Urinary bladder (tissue), 4 donors: ENCODE results near the gene ZNF579. TPM values are rescaled to one million over a fixed set of nuclear protein-coding genes. Genes with fewer than 3 reads are reported as not detected.
"Not testable (repeated sequence)": the region's sequence is repeated elsewhere in the genome, so short reads cannot be mapped to it uniquely, and the experiment has no call there.

Source experiments
- DNase-seq: peaks from one replicate; pipeline ENCODE4 v3.0.0-alpha.2; 2015; ENCODE audit errors: extremely low spot score
- H3K27ac ChIP-seq: one replicate; pipeline ENCODE4 v1.5.1; 2013; ENCODE audit warnings: low read depth, mild to moderate bottlenecking, moderate library complexity
- H3K36me3 ChIP-seq: one replicate; pipeline ENCODE4 v1.6.1; 2013; ENCODE audit warnings: mild to moderate bottlenecking, moderate library complexity; ENCODE audit not compliant: insufficient read depth
- H3K4me1 ChIP-seq: one replicate; pipeline ENCODE4 v1.6.1; 2013; ENCODE audit warnings: mild to moderate bottlenecking, moderate library complexity; ENCODE audit not compliant: insufficient read depth
- H3K4me3 ChIP-seq: one replicate; pipeline ENCODE4 v1.5.1; 2013; ENCODE audit warnings: low read depth, low read length
- WGBS: extraction: QIAGEN DNeasy Blood & Tissue Kit; methylation state at CpG from one replicate; pipeline ENCODE4 v1.1.7; 2013; 5-methylcytosine and 5-hydroxymethylcytosine counted together
- polyA plus RNA-seq: library from polyadenylated mRNA; stranded (reverse); fragments of 200-250 nt; gene quantifications from one replicate; pipeline ENCODE4 v1.2.3, GENCODE V29; 2013
- total RNA-seq: library from RNA; depleted of rRNA; stranded (reverse); fragments of >200 nt; gene quantifications from one replicate; pipeline ENCODE4 v1.2.3, GENCODE V29; 2014
- donor health status: healthy with polysubstance abuse.
- donor health status: healthy.

Gene ZNF579
- total and polyA plus RNA-seq, 2 donors = 1.6 to 10.8 TPM

GRCh38 chr19:55541091-55541490 is 39.6 kb downstream of the ZNF579 start:
- Histone ChIP-seq H3K4me1 (no peaks in the 10 kb centered on the region), H3K27ac (no peak overlapping the region), H3K4me3 (no peak overlapping the region), H3K36me3 (no peaks in the 10 kb centered on the region)
- whole genome bisulfite sequencing = 80% methylated on average over 19 of the region's 19 CpGs
- DNase-seq = no peak

GRCh38 chr19:55540619-55541018 is 40.0 kb downstream of the ZNF579 start:
- Histone ChIP-seq H3K4me3 (no peak overlapping the region), H3K4me1 (no peaks in the 10 kb centered on the region), H3K27ac (no peak overlapping the region), H3K36me3 (no peaks in the 10 kb centered on the region)
- no peak for DNase-seq
- WGBS = 58% methylated on average over 10 of the region's 10 CpGs

- no peak overlapping the region for H3K27ac ChIP-seq
- H3K4me3 ChIP-seq = no peak overlapping the region
- no peak for DNase-seq
- WGBS = 79% methylated on average over 33 of the region's 33 CpGs
- H3K36me3 ChIP-seq = no peaks in the 10 kb centered on the region
- no peaks in the 10 kb centered on the region for H3K4me1 ChIP-seq
Measured at GRCh38 chr19:55539090-55539984, 41.3 kb downstream of the ZNF579 start.

GRCh38 chr19:55538132-55538531 is 42.5 kb downstream of the ZNF579 start:
- H3K36me3 ChIP-seq = no peaks in the 10 kb centered on the region
- no peak overlapping the region for H3K4me3 ChIP-seq
- H3K4me1 ChIP-seq = no peaks in the 10 kb centered on the region
- WGBS = 83% methylated on average over 5 of the region's 5 CpGs
- no peak overlapping the region for H3K27ac ChIP-seq
- no peak for DNase-seq

- no peak overlapping the region for H3K27ac ChIP-seq
- 50% methylated on average over 5 of the region's 5 CpGs for WGBS
- DNase-seq = no peak
- H3K36me3 ChIP-seq = no peaks in the 10 kb centered on the region
- H3K4me3 ChIP-seq = no peak overlapping the region
- H3K4me1 ChIP-seq = no peaks in the 10 kb centered on the region
Measured at GRCh38 chr19:55537741-55538111, 42.9 kb downstream of the ZNF579 start.

- Histone ChIP-seq H3K4me1 (no peaks in the 10 kb centered on the region), H3K4me3 (no peak within 1 kb of the TSS), H3K36me3 (no peaks in the 10 kb centered on the region), H3K27ac (no peak within 1 kb of the TSS)
- 29% methylated on average over 14 of the region's 14 CpGs for WGBS
- DNase-seq = no peak
Measured at GRCh38 chr19:55536951-55537740, 43.5 kb downstream of the ZNF579 start, which contains the start of gene SBK2. SBK2 (minus strand) TSS chr19:55537133; CDS start chr19:55536294, 839 bp downstream.

GRCh38 chr19:55536366-55536765 is 44.3 kb downstream of the ZNF579 start:
- no peak overlapping the region for H3K27ac ChIP-seq
- no peaks in the 10 kb centered on the region for H3K4me1 ChIP-seq
- H3K36me3 ChIP-seq = no peaks in the 10 kb centered on the region
- no peak for DNase-seq
- WGBS = 89% methylated on average over 11 of the region's 11 CpGs
- no peak overlapping the region for H3K4me3 ChIP-seq

- no peak overlapping the region for H3K27ac ChIP-seq
- WGBS = 86% methylated on average over 22 of the region's 22 CpGs
Measured at GRCh38 chr19:55535965-55536350, 44.7 kb downstream of the ZNF579 start.

GRCh38 chr19:55535173-55535964 is 45.3 kb downstream of the ZNF579 start:
- WGBS = 78% methylated on average over 12 of the region's 12 CpGs
- H3K4me1 ChIP-seq = no peaks in the 10 kb centered on the region
- H3K4me3 ChIP-seq = no peak overlapping the region
- H3K27ac ChIP-seq = no peak overlapping the region
- no peak for DNase-seq
- no peaks in the 10 kb centered on the region for H3K36me3 ChIP-seq

More at GRCh38 chr19:55535965-55536350, 44.7 kb downstream of the ZNF579 start:
- H3K36me3 ChIP-seq = no peaks in the 10 kb centered on the region
- no peak for DNase-seq
- H3K4me3 ChIP-seq = no peak overlapping the region
- H3K4me1 ChIP-seq = no peaks in the 10 kb centered on the region

GRCh38 chr19:55534280-55534679 is 46.4 kb downstream of the ZNF579 start:
- DNase-seq, H3K4me1 ChIP-seq, H3K27ac ChIP-seq, H3K36me3 ChIP-seq, H3K4me3 ChIP-seq: not testable (repeated sequence)
- WGBS = 89% methylated on average over 7 of the region's 7 CpGs

GRCh38 chr19:55530996-55531395 is 49.7 kb downstream of the ZNF579 start:
- DNase-seq = no peak
- 92% methylated on average over 26 of the region's 26 CpGs for WGBS
- no peaks in the 10 kb centered on the region for H3K36me3 ChIP-seq
- no peak overlapping the region for H3K4me3 ChIP-seq
- H3K27ac ChIP-seq = no peak overlapping the region
- no peaks in the 10 kb centered on the region for H3K4me1 ChIP-seq

- Histone ChIP-seq H3K36me3 (no peaks in the 10 kb centered on the region), H3K27ac (no peak overlapping the region), H3K4me3 (no peak overlapping the region), H3K4me1 (no peaks in the 10 kb centered on the region)
- WGBS = 91% methylated on average over 56 of the region's 56 CpGs
- no peak for DNase-seq
Measured at GRCh38 chr19:55529636-55530234, 50.9 kb downstream of the ZNF579 start.
